ENCODE results near the gene SLC15A3.

Gene SLC15A3

GRCh38 chr11:60944490-60945294 is 7.3 kb downstream of the SLC15A3 start:
- DNase-seq: no peak

GRCh38 chr11:60942970-60943565 is 8.9 kb downstream of the SLC15A3 start:
- no peak for DNase-seq

GRCh38 chr11:60942219-60942618 is 9.8 kb downstream of the SLC15A3 start:
- DNase-seq: no peak

- DNase-seq: no peak
These were observed 10.4 kb downstream of the SLC15A3 start for GRCh38 chr11:60941371-60942119.

- no peak for DNase-seq
These were observed 12.1 kb downstream of the SLC15A3 start for GRCh38 chr11:60939855-60940254.

GRCh38 chr11:60939301-60939700 is 12.7 kb downstream of the SLC15A3 start:
- DNase-seq: no peak

GRCh38 chr11:60938500-60938899 is 13.5 kb downstream of the SLC15A3 start:
- no peak for DNase-seq

GRCh38 chr11:60937811-60938210 is 14.2 kb downstream of the SLC15A3 start:
- no peak for DNase-seq

GRCh38 chr11:60937144-60937527 is 14.8 kb downstream of the SLC15A3 start:
- no peak for DNase-seq

GRCh38 chr11:60936467-60937143 is 15.4 kb downstream of the SLC15A3 start:
- no peak for DNase-seq

GRCh38 chr11:60935676-60936442 is 16.1 kb downstream of the SLC15A3 start:
- no peak for DNase-seq

GRCh38 chr11:60934790-60935605 is 17.0 kb downstream of the SLC15A3 start:
- no peak for DNase-seq

GRCh38 chr11:60934124-60934789 is 17.7 kb downstream of the SLC15A3 start:
- DNase-seq: no peak

GRCh38 chr11:60933416-60934123 is 18.4 kb downstream of the SLC15A3 start:
- DNase-seq: no peak

GRCh38 chr11:60932605-60933356 is 19.2 kb downstream of the SLC15A3 start:
- DNase-seq: no peak

- DNase-seq: no peak
These were observed 20.1 kb downstream of the SLC15A3 start for GRCh38 chr11:60931917-60932316.

GRCh38 chr11:60930394-60930793 is 21.6 kb downstream of the SLC15A3 start:
- no peak for DNase-seq

- no peak for DNase-seq
These were observed 22.2 kb downstream of the SLC15A3 start for GRCh38 chr11:60929764-60930163.

GRCh38 chr11:60928563-60929001 is 23.4 kb downstream of the SLC15A3 start:
- DNase-seq: no peak

All from cortex of kidney (tissue), 1 donor.